ENCODE measurements around the gene IL1RL2.

IL1RL2 gene

DNA sequence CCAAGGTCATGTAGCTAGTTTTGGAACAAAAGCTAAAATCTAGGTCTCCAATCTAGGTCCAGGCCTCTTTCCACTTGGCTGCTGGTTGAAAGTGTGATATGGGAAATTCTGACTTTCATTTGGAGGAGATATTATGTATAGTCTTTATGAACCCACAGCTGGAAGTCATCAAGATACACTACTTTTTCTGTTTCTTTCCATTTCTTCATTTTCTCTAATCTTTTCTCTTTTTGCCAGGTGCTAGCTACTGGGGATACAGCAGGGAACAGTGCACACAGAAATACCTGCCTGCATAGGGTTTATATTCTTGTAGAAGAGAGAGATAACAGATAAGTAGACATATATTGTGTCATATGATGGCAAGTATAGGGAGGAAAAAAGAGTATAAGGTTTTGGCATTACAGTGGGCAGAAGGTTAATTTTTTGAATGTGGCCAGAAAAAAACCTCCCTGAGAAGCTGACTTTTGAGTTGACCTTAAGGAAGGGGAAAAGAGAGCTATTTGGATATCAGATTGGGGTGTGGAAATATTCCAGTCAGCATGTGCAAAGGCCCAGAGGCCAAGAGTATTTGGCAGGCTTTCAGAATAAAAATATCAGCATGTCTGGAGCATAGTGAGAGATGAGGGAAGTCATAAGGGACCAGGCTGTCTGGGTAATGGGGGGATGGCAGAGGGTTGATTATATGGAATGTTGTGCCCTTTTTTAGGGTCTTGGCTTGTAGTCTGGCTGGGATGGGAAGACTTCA, 28.6 kb upstream of the IL1RL2 start:
- no peak for DNase-seq (ENCODE audit: low spot score)

DNA sequence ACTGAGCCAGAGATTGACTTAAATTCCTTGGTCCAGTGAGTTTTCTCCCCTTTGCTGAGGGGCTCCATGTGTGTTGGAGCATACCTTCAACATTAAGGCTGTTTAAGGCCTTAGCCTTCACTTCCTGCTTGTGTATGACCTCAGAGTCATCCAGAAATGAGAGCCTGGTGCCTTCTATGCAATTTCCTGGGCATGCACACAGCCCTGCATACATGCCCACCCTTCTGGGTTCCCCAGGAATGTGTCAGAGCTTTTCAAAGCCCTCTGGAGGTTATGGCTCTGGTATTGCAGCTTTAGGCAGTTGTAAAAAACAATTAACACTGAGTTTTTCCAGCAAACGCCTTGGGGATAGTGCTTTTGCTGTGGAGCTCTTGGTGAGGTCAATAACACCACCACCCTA, 27.5 kb upstream of the IL1RL2 start:
- no peak for DNase-seq (ENCODE audit: low spot score)

GRCh38 chr2:102166189-102166845, 20.5 kb upstream of the IL1RL2 start:
- DNase-seq (ENCODE audit: low spot score), result no peak

DNA sequence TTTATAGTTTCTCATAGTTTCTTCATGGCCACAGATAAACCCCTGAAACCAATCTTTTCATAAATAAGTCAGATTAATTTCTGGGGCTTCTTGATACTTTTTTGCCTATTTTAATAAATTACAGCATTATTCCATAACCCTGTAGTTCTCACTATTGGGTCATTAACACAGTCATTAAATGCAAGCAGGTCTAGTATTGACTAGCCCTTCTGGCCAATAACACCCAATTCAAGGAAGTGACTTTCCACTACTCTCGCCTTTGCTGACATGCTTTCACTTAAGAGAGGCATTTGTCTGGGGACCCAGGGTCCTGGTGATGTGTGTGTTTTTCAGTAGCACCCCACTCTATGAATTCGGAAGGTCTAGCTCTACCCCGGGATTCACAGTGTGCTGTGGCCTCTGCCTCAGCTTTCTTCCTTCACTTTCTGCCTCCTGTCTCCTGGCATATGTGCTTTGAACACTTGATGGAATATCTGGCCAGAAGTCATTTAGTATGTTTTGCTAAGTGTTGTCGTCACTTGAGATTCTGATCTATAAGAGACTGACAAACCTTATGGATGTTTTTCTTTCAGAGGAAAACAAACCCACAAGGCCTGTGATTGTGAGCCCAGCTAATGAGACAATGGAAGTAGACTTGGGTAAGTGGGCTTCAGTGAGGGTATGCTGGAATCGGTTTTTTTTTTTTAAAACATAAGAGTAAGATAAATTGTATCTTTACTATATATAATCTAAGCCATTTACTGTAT, 18.6 kb upstream of the IL1RL2 start:
- DNase-seq (ENCODE audit: low spot score), result no peak

- DNase-seq (ENCODE audit: low spot score), result no peak
These were observed 14.9 kb upstream of the IL1RL2 start for GRCh38 chr2:102171946-102172345.

DNA sequence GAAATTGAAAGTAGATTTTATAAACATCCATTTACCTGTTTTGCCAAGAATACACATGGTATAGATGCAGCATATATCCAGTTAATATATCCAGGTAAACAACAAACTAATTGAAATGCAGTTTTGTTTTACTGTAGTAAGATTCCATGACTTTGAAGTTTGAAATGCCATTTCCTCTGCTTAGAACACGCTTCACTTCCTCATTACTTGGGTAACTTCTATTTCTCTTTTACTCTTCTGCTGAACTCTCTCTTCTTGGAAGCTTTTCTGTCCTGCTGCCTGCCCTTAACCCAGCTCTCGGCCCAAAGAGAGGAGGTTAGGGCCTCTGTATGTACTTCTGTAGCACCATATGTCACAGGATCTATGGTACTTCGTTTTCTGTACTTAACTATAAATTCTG, 14.1 kb upstream of the IL1RL2 start:
- DNase-seq (ENCODE audit: low spot score), result no peak

DNA sequence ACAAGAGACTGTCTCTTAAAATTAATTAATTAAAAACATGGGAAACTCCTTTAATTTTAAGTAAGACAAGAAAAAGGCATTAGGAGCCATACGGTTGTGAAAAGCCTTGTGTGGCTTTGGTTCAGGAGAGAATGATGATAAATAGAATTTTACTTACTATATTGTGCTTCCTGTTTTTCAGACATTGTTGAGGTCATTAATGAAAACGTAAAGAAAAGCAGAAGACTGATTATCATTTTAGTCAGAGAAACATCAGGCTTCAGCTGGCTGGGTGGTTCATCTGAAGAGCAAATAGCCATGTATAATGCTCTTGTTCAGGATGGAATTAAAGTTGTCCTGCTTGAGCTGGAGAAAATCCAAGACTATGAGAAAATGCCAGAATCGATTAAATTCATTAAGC, 10.7 kb upstream of the IL1RL2 start:
- no peak for DNase-seq (ENCODE audit: low spot score)

GRCh38 chr2:102177814-102178478, 8.9 kb upstream of the IL1RL2 start:
- DNase-seq (ENCODE audit: low spot score), result no peak

DNA sequence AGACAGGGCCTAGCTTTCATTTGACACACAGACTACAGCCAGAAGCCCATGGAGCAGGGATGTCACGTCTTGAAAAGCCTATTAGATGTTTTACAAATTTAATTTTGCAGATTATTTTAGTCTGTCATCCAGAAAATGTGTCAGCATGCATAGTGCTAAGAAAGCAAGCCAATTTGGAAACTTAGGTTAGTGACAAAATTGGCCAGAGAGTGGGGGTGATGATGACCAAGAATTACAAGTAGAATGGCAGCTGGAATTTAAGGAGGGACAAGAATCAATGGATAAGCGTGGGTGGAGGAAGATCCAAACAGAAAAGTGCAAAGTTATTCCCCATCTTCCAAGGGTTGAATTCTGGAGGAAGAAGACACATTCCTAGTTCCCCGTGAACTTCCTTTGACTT, 7.8 kb upstream of the IL1RL2 start:
- no peak for DNase-seq (ENCODE audit: low spot score)

DNA sequence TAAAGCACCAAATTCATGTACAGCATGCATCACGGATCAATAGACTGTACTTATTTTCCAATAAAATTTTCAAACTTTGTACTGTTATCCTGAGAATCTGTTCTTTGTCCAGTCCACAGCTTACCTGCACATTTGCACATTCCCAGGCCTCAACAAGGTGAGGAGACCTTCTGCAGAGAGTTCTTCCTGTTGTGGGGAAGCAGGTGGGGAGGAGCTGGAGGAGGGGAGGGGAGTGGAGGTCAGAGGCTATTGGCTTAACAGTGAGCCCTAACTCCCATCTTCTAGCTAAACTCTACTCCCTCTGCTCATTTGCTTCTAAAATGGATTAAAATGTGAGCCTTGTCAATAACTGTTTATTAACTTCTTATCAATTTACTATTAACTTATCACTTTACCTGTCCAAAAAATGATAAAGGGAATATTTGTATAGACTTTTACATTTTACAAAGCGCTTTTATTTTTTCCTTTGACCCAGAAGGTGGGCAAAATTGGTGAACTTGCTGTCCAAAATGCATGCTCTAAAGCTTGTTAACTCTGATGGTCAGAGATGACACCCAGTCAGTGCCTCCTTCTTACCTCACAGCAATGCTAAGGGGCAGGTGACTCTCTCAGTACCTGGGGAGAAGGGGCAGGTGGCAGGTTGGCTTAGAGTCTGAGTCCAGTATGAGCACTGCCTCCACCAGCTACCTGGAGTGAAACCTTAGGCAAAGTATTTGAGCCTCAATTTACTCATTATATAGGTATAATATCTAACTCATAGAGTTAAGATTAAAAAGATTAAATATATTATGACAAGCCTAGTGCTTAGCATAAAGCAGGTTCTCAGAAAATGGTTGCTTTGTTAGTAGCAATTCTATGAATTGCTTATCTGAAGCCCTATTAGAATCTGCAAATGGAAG, 6.8 kb upstream of the IL1RL2 start:
- no peak for DNase-seq (ENCODE audit: low spot score)

DNA sequence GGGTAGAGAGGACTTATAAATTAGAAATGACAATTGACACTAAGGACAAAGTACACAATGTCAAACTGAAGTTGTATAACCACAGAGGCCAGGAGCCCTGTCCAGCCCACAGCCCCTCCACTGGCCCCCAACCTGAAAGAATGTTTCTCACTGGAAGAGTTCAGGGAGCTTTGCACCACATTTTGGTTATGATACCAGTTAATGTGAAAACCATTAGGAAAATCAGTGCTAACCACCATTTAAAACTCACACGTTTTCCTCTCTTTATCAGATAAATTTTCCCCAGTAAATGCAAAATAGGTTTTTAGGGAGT, 6.2 kb upstream of the IL1RL2 start:
- no peak for DNase-seq (ENCODE audit: low spot score)

DNA sequence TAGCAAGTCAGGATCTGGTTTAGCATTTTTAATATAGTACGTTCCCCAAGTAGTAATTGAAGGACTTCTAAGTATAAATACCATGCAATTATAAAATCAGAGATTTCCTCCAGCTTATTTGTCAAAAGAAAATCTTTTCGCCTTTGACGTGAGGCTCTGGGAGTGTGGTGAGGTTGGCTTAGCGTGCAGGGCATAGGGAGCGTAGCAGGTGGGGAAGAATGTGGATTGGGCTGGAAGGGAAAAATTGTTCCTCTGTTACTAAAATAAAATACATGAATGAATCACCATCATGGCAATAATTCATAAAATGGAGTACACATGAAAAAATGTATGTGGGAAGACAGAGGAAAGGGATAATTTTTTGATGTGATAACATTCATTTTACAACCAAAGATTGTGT, 5.4 kb upstream of the IL1RL2 start:
- DNase-seq (ENCODE audit: low spot score), result no peak

GRCh38 chr2:102181919-102182635, 4.7 kb upstream of the IL1RL2 start:
- no peak for DNase-seq (ENCODE audit: low spot score)

- no peak for DNase-seq (ENCODE audit: low spot score)
These were observed 2.8 kb upstream of the IL1RL2 start for GRCh38 chr2:102184018-102184417.

- no peak for DNase-seq (ENCODE audit: low spot score)
These were observed 2.3 kb upstream of the IL1RL2 start for GRCh38 chr2:102184568-102184967.

GRCh38 chr2:102185347-102185746, 1.5 kb upstream of the IL1RL2 start:
- no peak for DNase-seq (ENCODE audit: low spot score)

GRCh38 chr2:102187496-102188150, 800 bp downstream of the IL1RL2 start:
- DNase-seq (ENCODE audit: low spot score), result peak; percentile 70

DNA sequence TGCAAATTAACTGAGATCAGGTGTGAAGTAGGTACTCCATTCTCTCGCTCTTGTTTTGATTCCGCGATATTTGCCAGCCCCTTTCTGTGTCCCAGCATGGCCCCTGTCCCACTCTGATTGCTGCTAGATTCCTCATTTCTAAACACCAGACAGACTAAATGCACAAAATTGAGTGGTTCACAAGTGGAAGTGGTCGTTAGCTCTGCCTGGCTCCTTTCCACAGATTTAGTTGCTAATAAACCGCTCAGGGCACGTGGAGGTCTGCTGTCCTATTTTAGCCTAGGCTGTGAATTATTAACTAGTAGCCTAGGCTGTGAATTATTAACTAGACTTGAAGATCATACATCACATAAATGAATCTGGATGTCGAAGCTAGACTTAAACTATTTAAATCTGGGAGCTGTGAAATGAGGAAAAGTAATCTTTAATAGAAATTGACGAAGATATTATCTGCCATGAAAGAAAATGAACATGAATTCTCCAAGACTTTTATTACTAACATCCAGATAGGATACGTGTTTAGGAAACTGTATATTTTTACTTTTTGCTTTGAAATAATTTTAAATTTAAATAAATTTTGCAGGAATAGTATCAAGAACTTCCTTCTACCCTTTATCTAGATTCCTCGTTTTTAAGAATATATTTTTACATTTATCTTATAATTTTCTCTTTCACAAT, 3.7 kb downstream of the IL1RL2 start:
- DNase-seq (ENCODE audit: low spot score), result no peak

GRCh38 chr2:102191501-102191900, 4.7 kb downstream of the IL1RL2 start:
- no peak for DNase-seq (ENCODE audit: low spot score)

DNA sequence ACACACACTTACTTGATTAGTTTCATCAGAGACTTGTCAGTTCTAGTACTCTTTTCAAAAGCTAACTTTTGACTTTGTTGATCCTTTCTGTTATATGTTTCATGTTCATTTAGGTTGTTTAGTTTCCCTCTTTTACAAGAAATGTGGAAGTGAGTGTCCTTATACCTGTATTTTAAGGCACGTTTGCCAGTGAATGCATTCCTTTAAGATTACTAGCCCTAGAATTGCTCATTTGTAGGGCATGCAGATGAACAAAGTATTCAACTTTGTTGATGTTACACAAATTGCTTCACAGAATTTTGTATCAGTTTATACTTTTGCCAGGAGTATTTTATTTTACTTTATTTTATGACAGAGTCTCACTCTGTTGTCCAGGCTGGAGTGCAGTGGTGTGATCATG, 6.3 kb downstream of the IL1RL2 start:
- no peak for DNase-seq (ENCODE audit: low spot score)
